SK-N-SH treated with all-trans-retinoic acid at 6 μM for 48 hours (cell line): ENCODE results near the gene KCNJ1.

Experiments
- BACH2 ChIP-seq: fragments of 250-450 bp; sonication (Bioruptor Pico); IDR thresholded peaks from 2 replicates; pipeline ENCODE4 v1.9.0; 2021; ENCODE audit warnings: mild to moderate bottlenecking, borderline replicate concordance
- OSR1 ChIP-seq: fragments of 250-450 bp; sonication (Bioruptor Pico); IDR thresholded peaks from 2 replicates; pipeline ENCODE4 v1.8.0; 2022; ENCODE audit warnings: moderate library complexity, mild to moderate bottlenecking, inconsistent platforms
- RARB ChIP-seq: fragments of 250-450 bp; sonication (Bioruptor Pico); IDR thresholded peaks from 2 replicates; pipeline ENCODE4 v1.8.0; 2021; ENCODE audit warnings: mild to moderate bottlenecking, moderate library complexity
- ZNF565 ChIP-seq: fragments of 450-650 bp; formaldehyde crosslinking; conservative IDR thresholded peaks from 2 replicates; pipeline ENCODE4 v1.5.0; 2020; ENCODE audit warnings: low read depth, mild to moderate bottlenecking, moderate library complexity
- ZNF70 ChIP-seq: fragments of 450-650 bp; formaldehyde crosslinking; IDR thresholded peaks from 2 replicates; pipeline ENCODE4 v1.5.0; 2020; ENCODE audit warnings: mild to moderate bottlenecking, moderate library complexity
- TF ChIP-seq, protein P1 (sequence below): fragments of 250-450 bp; sonication (Bioruptor Pico); IDR thresholded peaks from 2 replicates; pipeline ENCODE4 v1.8.0; 2020; ENCODE audit warnings: mild to moderate bottlenecking, moderate library complexity, borderline replicate concordance

DNA sequence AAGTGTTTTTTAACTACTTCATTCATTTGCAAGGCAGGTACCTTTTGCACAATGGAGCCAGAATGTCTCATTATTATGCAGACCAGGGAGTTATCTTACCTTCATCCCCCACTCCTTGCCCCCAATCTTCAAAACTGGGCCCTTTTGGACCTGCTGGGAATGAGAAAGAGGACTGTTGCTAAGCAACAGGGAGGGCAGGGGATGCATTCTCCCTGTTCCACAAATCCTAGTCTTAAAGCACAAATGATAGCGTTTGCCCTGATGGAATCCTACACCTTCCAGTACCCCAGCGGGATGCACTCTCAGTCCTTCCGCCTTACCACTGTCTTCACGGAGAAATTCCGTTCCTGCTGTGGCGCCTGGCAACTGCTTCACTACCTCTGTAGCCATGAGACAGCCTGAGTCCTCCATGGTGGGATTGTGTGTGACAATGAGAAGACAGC lies 4.1 kb upstream of the KCNJ1 start:
- TF ChIP-seq, protein P1, sequence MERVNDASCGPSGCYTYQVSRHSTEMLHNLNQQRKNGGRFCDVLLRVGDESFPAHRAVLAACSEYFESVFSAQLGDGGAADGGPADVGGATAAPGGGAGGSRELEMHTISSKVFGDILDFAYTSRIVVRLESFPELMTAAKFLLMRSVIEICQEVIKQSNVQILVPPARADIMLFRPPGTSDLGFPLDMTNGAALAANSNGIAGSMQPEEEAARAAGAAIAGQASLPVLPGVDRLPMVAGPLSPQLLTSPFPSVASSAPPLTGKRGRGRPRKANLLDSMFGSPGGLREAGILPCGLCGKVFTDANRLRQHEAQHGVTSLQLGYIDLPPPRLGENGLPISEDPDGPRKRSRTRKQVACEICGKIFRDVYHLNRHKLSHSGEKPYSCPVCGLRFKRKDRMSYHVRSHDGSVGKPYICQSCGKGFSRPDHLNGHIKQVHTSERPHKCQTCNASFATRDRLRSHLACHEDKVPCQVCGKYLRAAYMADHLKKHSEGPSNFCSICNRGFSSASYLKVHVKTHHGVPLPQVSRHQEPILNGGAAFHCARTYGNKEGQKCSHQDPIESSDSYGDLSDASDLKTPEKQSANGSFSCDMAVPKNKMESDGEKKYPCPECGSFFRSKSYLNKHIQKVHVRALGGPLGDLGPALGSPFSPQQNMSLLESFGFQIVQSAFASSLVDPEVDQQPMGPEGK (CRISPR knock-in tag): no peak
- no peak for TF ChIP-seq OSR1
- TF ChIP-seq RARB (CRISPR knock-in tag): no peak
- no peak for TF ChIP-seq ZNF70 (CRISPR knock-in tag)
- TF ChIP-seq BACH2 (CRISPR knock-in tag): no peak
- TF ChIP-seq ZNF565 (CRISPR knock-in tag): no peak
